MCF 10A (cell line): ENCODE measurements around the gene BNC2. TPM values are rescaled to one million over a fixed set of nuclear protein-coding genes. Genes with fewer than 3 reads are reported as not detected.

Experiments
- BruUV-seq: library from RNA; stranded (reverse); fragments of 400-500 nt; replicated peaks from 2 replicates; lab custom pipeline; 2021; lab: Mats Ljungman, UMichigan
- CTCF ChIA-PET: fragments of 300-600 bp; sonication (Branson Sonifier 250); formaldehyde crosslinking; extraction: SDS; loops from one replicate; lab custom pipeline; 2021; ENCODE audit warnings: antibody characterized with exemption, inconsistent platforms; lab: Yijun Ruan, JAX
- POLR2A ChIA-PET: fragments of 300-600, 350-650 bp; sonication (Branson Sonifier 250); formaldehyde crosslinking; extraction: SDS; loops from one replicate; lab custom pipeline; 2020; ENCODE audit warnings: antibody characterized with exemption, inconsistent platforms; lab: Yijun Ruan, JAX
- DNase-seq: peaks from one replicate; pipeline ENCODE4 v3.0.0-alpha.2; 2018; ENCODE audit not compliant: unreplicated experiment
- H3K27ac Mint-ChIP-seq: one replicate; pipeline ENCODE4 v1.8.0; 2022; ENCODE audit warnings: mild to moderate bottlenecking, low read depth, mixed read lengths; ENCODE audit not compliant: unreplicated experiment
- H3K27me3 Mint-ChIP-seq: one replicate; pipeline ENCODE4 v1.8.0; 2022; ENCODE audit warnings: mixed read lengths; ENCODE audit not compliant: insufficient read depth, unreplicated experiment
- H3K36me3 Mint-ChIP-seq: one replicate; pipeline ENCODE4 v1.8.0; 2022; ENCODE audit warnings: mild to moderate bottlenecking, moderate library complexity, mixed read lengths; ENCODE audit not compliant: insufficient read depth, unreplicated experiment
- H3K4me1 Mint-ChIP-seq: one replicate; pipeline ENCODE4 v1.8.0; 2022; ENCODE audit warnings: mixed read lengths; ENCODE audit not compliant: insufficient read depth, unreplicated experiment
- H3K4me3 Mint-ChIP-seq: one replicate; pipeline ENCODE4 v1.8.0; 2022; ENCODE audit warnings: mild to moderate bottlenecking, moderate library complexity, mixed read lengths; ENCODE audit not compliant: unreplicated experiment
- H3K9me3 Mint-ChIP-seq: one replicate; pipeline ENCODE4 v1.8.0; 2022; ENCODE audit warnings: mixed read lengths; ENCODE audit not compliant: unreplicated experiment
- intact Hi-C: fragments of 100-400 bp; cut with micrococcal nuclease; formaldehyde crosslinking; loops from 2 replicates; pipeline ENCODE4 v1.14.1; 2022
- total RNA-seq: library from RNA; stranded (reverse); gene quantifications from 2 replicates; pipeline ENCODE4 v1.2.3, GENCODE V29; 2022
- TF ChIP-seq, protein P1 (sequence below): fragments of 200-600 bp; IDR thresholded peaks from one replicate; pipeline ENCODE4 v1.8.0; 2022; ENCODE audit warnings: antibody characterized with exemption, mild to moderate bottlenecking; ENCODE audit not compliant: unreplicated experiment

BNC2 gene
- total RNA-seq, 1 experiment from 2014 or later, result not detected

DNA sequence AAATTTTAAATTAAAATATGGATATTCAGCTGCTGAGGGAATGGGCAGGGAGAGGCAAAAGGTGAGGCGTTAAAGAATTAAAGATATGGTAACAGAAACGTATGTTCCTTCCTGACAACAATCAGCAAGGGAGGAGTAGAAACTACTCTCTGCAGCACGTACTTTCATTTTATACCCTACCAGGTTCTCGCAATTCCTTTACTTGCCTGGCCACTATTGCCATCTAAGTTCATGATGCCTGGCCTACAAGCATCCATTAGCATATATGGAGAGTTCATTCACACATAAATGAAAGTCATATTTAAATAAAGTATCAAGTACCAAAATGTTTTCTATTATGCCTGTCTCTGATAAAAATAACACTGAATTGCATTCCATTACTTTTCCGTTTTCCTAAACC, 125.1 kb downstream of the BNC2 start:
- H3K9me3 Mint-ChIP-seq, result no peaks in the 10 kb centered on the region
- POLR2A ChIA-PET, result no interaction called here
- intact Hi-C loops, result no loop called here
- H3K4me1 Mint-ChIP-seq, result no peaks in the 10 kb centered on the region
- DNase-seq, result no peak
- no peak overlapping the region for H3K27ac Mint-ChIP-seq
- no peaks in the 10 kb centered on the region for H3K27me3 Mint-ChIP-seq
- H3K4me3 Mint-ChIP-seq, result no peak overlapping the region
- TF ChIP-seq, protein P1, sequence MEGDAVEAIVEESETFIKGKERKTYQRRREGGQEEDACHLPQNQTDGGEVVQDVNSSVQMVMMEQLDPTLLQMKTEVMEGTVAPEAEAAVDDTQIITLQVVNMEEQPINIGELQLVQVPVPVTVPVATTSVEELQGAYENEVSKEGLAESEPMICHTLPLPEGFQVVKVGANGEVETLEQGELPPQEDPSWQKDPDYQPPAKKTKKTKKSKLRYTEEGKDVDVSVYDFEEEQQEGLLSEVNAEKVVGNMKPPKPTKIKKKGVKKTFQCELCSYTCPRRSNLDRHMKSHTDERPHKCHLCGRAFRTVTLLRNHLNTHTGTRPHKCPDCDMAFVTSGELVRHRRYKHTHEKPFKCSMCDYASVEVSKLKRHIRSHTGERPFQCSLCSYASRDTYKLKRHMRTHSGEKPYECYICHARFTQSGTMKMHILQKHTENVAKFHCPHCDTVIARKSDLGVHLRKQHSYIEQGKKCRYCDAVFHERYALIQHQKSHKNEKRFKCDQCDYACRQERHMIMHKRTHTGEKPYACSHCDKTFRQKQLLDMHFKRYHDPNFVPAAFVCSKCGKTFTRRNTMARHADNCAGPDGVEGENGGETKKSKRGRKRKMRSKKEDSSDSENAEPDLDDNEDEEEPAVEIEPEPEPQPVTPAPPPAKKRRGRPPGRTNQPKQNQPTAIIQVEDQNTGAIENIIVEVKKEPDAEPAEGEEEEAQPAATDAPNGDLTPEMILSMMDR, result no peak
- no TSS peak for BruUV-seq
- H3K36me3 Mint-ChIP-seq, result no peaks in the 10 kb centered on the region
- CTCF ChIA-PET, result no interaction called here

DNA sequence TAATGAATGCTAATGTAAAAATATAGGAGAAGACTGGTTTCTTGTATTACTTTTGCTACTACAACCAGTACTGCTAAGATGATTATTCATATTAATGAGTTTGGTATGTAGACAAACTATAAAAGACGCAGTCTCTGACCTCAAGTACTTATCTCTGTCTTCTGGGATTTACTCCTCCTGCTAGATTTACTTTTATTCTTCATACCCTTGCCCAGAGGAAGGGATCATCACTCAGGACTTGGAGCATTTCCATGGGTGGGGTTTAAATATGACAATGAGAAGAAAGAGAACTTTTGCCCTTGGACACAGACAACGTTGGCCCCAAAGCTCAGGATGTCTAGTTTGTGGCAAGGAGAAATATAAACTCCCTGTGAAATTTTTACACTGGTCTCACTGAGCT, 126.1 kb downstream of the BNC2 start:
- Mint-ChIP-seq H3K27me3 (no peaks in the 10 kb centered on the region), H3K27ac (no peak overlapping the region), H3K4me3 (no peak overlapping the region), H3K36me3 (no peaks in the 10 kb centered on the region), H3K4me1 (no peaks in the 10 kb centered on the region), H3K9me3 (no peaks in the 10 kb centered on the region)
- TF ChIP-seq, protein P1, result no peak
- DNase-seq, result no peak
- intact Hi-C loops, result no loop called here
- BruUV-seq, result no TSS peak
- ChIA-PET POLR2A (no interaction called here), CTCF (no interaction called here)

DNA sequence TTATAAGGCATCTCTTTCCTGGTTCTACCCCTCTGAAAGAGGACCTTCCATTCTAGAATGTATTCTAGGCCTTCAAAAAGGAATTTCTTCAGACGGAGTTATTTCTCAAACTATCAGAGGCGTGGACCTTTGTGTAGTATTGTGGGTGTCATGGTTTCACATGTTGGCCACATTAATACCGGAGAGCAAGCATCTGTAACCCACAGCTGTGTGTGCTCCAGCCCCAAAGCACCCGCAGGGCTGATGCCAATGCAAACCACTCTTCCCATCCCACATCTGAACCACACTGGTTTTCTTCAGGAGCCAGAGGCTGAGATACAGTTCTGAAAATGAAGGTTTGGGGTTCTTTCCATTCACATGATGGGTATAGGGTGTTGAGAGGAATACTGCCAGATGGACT, 127.1 kb downstream of the BNC2 start:
- H3K36me3 Mint-ChIP-seq, result no peaks in the 10 kb centered on the region
- no peaks in the 10 kb centered on the region for H3K4me1 Mint-ChIP-seq
- TF ChIP-seq, protein P1, result no peak
- BruUV-seq, result no TSS peak
- H3K9me3 Mint-ChIP-seq, result no peaks in the 10 kb centered on the region
- POLR2A ChIA-PET, result no interaction called here
- H3K27ac Mint-ChIP-seq, result no peak overlapping the region
- H3K27me3 Mint-ChIP-seq, result no peaks in the 10 kb centered on the region
- CTCF ChIA-PET, result interaction anchor here (1.0 kb wide), 1 partner anchor 66 kb away, joined by 3 read pairs; no protein-coding TSS in a partner anchor
- DNase-seq, result no peak
- no peak overlapping the region for H3K4me3 Mint-ChIP-seq
- intact Hi-C loops, result no loop called here

DNA sequence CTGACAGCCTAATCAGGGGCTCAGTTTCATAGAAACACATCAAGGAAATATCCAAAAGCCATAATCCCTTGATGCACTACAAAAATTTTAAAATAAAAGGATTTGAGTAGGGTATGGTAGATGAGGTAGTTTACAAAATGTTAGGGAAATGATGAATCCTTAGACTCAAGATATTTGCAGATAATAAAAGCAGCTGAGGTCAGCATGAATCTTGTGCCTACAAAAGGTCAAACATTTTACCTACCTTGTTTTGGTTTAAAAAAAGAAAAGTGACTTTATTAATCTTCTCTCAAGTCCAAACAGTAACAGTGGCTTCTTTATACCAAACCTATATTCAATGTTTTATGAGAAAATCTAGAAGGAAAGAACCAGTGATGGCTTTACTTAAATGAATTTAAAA, 135.5 kb downstream of the BNC2 start:
- H3K27me3 Mint-ChIP-seq, result peaks cover 6% of the 10 kb centered on the region
- ChIA-PET POLR2A (no interaction called here), CTCF (interaction anchor here (0.6 kb wide), 2 partner anchors 371 to 525 kb away, joined by 3 to 4 read pairs; no protein-coding TSS in a partner anchor)
- H3K4me1 Mint-ChIP-seq, result no peaks in the 10 kb centered on the region
- BruUV-seq, result no TSS peak
- no peaks in the 10 kb centered on the region for H3K9me3 Mint-ChIP-seq
- DNase-seq, result no peak
- H3K27ac Mint-ChIP-seq, result no peak overlapping the region
- no peaks in the 10 kb centered on the region for H3K36me3 Mint-ChIP-seq
- TF ChIP-seq, protein P1, result no peak
- H3K4me3 Mint-ChIP-seq, result no peak overlapping the region
- intact Hi-C loops, result no loop called here
